Ovary (tissue), 9 donors: ENCODE results near the gene CD4. TPM values are rescaled to one million over a fixed set of nuclear protein-coding genes. Genes with fewer than 3 reads are reported as not detected.

Experiments used
- DNase-seq, 5 donors: peaks; one replicate each; pipeline ENCODE4 v3.0.0-alpha.2; 2019 to 2020
- H3K27ac ChIP-seq, 2 donors: fragments of 200-600 bp; one replicate each; pipeline versions ENCODE4 v1.5.1 to v1.8.0; 2019 to 2022
- H3K27me3 ChIP-seq: fragments of 200-600 bp; one replicate; pipeline ENCODE4 v1.8.0; 2022
- H3K36me3 ChIP-seq: fragments of 200-600 bp; sonication (generic); one replicate; pipeline ENCODE4 v1.5.1; 2019
- H3K4me1 ChIP-seq: one replicate; pipeline ENCODE4 v1.8.1; 2013; ENCODE audit warnings: mild to moderate bottlenecking, moderate library complexity; ENCODE audit not compliant: insufficient read depth
- H3K4me3 ChIP-seq: fragments of 200-600 bp; sonication (generic); one replicate; pipeline ENCODE4 v1.5.1; 2017
- H3K9me3 ChIP-seq, 2 donors: fragments of 200-600 bp in 1 of 2; sonication (generic) in 1 of 2; one replicate each; pipeline versions ENCODE4 v1.5.1 to v1.8.1; 2013 to 2019; ENCODE audit warnings: mild to moderate bottlenecking in 1 of 2, moderate library complexity in 1 of 2
- EP300 ChIP-seq: sonication (generic); formaldehyde crosslinking; IDR thresholded peaks from one replicate; pipeline ENCODE4 v1.6.1; 2017; ENCODE audit warnings: antibody characterized with exemption
- POLR2A ChIP-seq: fragments of 450-650 bp; IDR thresholded peaks from one replicate; pipeline ENCODE4 v1.6.1; 2017; ENCODE audit warnings: antibody characterized with exemption, mild to moderate bottlenecking, moderate library complexity
- WGBS, 3 donors: extraction: QIAGEN DNeasy Blood & Tissue Kit in 1 of 3; methylation state at CpG; one replicate each; pipeline versions ENCODE4 v1.1.5 to v1.1.7; 2013 to 2017; 5-methylcytosine and 5-hydroxymethylcytosine counted together
- intact Hi-C, 4 donors: fragments of 100-400 bp; cut with DNase I; formaldehyde crosslinking; loops; one replicate each; pipeline versions ENCODE4 v1.11.0 to v1.15.1; 2022 to 2023
- polyA plus RNA-seq, 2 donors: library from polyadenylated mRNA; stranded (reverse); fragments of 200-250 nt in 1 of 2; fragments of 350-450 nt in 1 of 2; fragmentation: Illumina TruSeq in 1 of 2; extraction: RNeasy Lipid Tissue Mini Kit (QIAGEN cat#74804) in 1 of 2; gene quantifications; one replicate each; pipeline ENCODE4 v1.2.3, GENCODE V29; 2013 to 2014
- total RNA-seq, 7 donors: library from RNA; depleted of rRNA in 2 of 7; stranded (reverse); fragments of >200 nt in 2 of 7; fragmentation: NEBNext Ultra II Directional in 3 of 7; extraction: Animal tissue kit (Norgen Biotek cat#: 25700) in 3 of 7; gene quantifications; one replicate each; pipeline versions ENCODE4 v1.1.0 to v1.2.4, GENCODE V29; 2016 to 2023
- TF ChIP-seq, protein P1 (sequence below), 3 donors: fragments of 450-650 bp in 2 of 3; fragments of 200-600 bp in 1 of 3; IDR thresholded peaks; one replicate each; pipeline versions ENCODE4 v1.5.1 to v1.8.0; 2016 to 2022; ENCODE audit warnings: antibody characterized with exemption in 3 of 3, mild to moderate bottlenecking in 1 of 3
- donor health status: DM: no; HTN: no; CAD: no; lungs with moderate emphysema.
- donor health status: DM: no; HTN: no; CAD: no.
- donor health status: Bipolar disorder and iron deficiency.
- donor health status: DM: yes; HTN: yes; CAD: no.
- donor health status: DM: no; HTN: no; CAD: no.
- donor health status: DM: yes; HTN: yes; CAD: no.

The CD4 gene
- total and polyA plus RNA-seq, 9 donors = 2.1 to 40.2 (median 10.3) TPM

DNA sequence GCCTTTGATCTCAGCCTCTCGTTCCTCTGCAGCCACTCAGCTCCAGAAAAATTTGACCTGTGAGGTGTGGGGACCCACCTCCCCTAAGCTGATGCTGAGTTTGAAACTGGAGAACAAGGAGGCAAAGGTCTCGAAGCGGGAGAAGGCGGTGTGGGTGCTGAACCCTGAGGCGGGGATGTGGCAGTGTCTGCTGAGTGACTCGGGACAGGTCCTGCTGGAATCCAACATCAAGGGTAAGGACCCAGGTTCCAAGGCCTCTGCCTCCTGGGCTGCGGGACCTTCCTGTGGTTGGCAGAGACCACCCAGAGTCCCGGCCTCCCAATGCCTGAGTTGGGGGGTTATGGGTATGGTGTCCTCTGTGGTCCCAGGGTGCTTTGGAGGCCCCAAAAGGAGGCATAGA, 27.8 kb downstream of the CD4 start:
- intact Hi-C loops = no loop called here
- Histone ChIP-seq H3K4me1 (peaks cover 6% of the 10 kb centered on the region), H3K9me3 (no peaks in the 10 kb centered on the region), H3K4me3 (no peak overlapping the region), H3K27me3 (no peaks in the 10 kb centered on the region), H3K36me3 (no peaks in the 10 kb centered on the region), H3K27ac (no peak overlapping the region)
- no peak for DNase-seq
- WGBS, 3 donors = 79 to 90% (median 83%) methylated on average over 8 of the region's 8 CpGs
- TF ChIP-seq, protein P1, sequence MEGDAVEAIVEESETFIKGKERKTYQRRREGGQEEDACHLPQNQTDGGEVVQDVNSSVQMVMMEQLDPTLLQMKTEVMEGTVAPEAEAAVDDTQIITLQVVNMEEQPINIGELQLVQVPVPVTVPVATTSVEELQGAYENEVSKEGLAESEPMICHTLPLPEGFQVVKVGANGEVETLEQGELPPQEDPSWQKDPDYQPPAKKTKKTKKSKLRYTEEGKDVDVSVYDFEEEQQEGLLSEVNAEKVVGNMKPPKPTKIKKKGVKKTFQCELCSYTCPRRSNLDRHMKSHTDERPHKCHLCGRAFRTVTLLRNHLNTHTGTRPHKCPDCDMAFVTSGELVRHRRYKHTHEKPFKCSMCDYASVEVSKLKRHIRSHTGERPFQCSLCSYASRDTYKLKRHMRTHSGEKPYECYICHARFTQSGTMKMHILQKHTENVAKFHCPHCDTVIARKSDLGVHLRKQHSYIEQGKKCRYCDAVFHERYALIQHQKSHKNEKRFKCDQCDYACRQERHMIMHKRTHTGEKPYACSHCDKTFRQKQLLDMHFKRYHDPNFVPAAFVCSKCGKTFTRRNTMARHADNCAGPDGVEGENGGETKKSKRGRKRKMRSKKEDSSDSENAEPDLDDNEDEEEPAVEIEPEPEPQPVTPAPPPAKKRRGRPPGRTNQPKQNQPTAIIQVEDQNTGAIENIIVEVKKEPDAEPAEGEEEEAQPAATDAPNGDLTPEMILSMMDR (IDR thresholded peaks at IDR 0.05) = no peak
- TF ChIP-seq EP300 (no peak), POLR2A (no peak)

DNA sequence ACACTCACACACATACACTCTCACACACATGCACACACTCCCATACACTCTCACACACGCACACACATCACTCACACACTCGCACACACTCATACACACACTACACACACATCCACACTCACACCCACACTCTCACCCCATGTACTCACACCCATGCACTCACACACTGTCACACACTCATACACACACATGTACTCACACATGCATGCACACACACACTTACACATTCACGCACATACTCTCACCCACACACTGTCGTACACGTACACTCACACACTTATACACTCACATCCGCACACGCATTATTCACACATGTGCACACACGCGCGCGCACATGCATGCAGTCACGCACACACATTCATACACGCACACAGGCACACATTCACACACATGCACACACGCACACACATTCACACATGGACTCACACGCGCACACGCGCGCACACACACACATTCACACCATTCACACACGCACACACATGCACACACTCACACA, 28.4 kb downstream of the CD4 start:
- intact Hi-C loops = no loop called here
- no peaks in the 10 kb centered on the region for H3K36me3 ChIP-seq

DNA sequence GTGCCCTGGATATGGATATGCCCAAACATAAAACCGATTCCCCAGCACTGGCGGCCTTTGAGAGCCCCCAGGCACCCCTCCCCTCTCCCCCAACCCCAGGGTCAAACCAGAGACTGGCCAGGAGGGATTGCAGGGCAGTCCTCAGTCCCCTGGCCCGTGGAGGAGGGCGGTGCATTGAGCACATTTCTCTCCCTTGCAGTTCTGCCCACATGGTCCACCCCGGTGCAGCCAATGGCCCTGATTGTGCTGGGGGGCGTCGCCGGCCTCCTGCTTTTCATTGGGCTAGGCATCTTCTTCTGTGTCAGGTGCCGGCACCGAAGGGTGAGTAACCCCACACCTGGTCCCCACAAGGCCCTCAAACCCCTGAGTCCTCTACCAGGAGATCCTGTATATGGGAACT, 28.9 kb downstream of the CD4 start:
- TF ChIP-seq POLR2A (no peak), EP300 (no peak)
- TF ChIP-seq, protein P1 (IDR thresholded peaks at IDR 0.05) = no peak
- Histone ChIP-seq H3K36me3 (no peaks in the 10 kb centered on the region), H3K9me3 (no peaks in the 10 kb centered on the region), H3K4me3 (no peak overlapping the region), H3K4me1 (peaks cover 6% of the 10 kb centered on the region), H3K27me3 (no peaks in the 10 kb centered on the region), H3K27ac (peak overlapping the region in 1 of 2 donors; percentile 59)
- DNase-seq = peak in 3 of 5 donors; percentile 52 to 72 (median 63)
- WGBS, 3 donors = 25 to 35% (median 26%) methylated on average over 10 of the region's 10 CpGs
- intact Hi-C loops = no loop called here

More for the DNA sequence above, 28.4 kb downstream of the CD4 start:
- no peak for DNase-seq
- WGBS, 3 donors = 77 to 81% (median 79%) methylated on average over 20 of the region's 20 CpGs
- no peaks in the 10 kb centered on the region for H3K9me3 ChIP-seq
- H3K27ac ChIP-seq = no peak overlapping the region
- TF ChIP-seq, protein P1 (IDR thresholded peaks at IDR 0.05) = no peak
- TF ChIP-seq POLR2A = no peak
- TF ChIP-seq EP300 = no peak
- H3K4me3 ChIP-seq = no peak overlapping the region
- peaks cover 6% of the 10 kb centered on the region for H3K4me1 ChIP-seq
- H3K27me3 ChIP-seq = no peaks in the 10 kb centered on the region

DNA sequence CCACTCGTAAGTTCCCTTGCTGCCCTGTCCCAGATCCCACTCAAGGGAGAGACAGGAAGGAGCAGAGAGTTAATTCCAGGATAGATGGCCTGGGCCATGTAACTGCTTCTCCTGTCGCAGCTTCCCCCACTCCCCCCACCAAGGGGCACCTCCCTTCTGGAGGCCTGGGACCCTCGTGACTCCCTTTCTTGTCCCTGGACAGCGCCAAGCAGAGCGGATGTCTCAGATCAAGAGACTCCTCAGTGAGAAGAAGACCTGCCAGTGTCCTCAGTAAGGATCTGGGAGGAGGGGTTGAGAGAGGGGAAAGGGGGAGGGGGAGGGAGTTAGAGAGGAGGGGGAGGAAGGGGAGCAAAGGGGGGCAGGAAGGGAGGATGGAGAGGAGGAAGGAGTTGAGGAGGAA, 29.3 kb downstream of the CD4 start:
- WGBS, 3 donors = 50 to 54% (median 50%) methylated on average over 5 of the region's 5 CpGs
- Histone ChIP-seq H3K27me3 (no peaks in the 10 kb centered on the region), H3K4me3 (no peak overlapping the region), H3K4me1 (peaks cover 6% of the 10 kb centered on the region), H3K36me3 (no peaks in the 10 kb centered on the region), H3K9me3 (no peaks in the 10 kb centered on the region), H3K27ac (peak overlapping the region in 1 of 2 donors; percentile 59)
- no peak for TF ChIP-seq POLR2A
- TF ChIP-seq, protein P1 (IDR thresholded peaks at IDR 0.05) = no peak
- intact Hi-C loops = no loop called here
- no peak for DNase-seq
